Activated CD8-positive, alpha-beta T cell treated with anti-CD3 and anti-CD28 coated beads for 36 hours (primary cell): Measurements from ENCODE around the gene TRDN. TPM values are rescaled to one million over a fixed set of nuclear protein-coding genes. Genes with fewer than 3 reads are reported as not detected.
"Not testable (repeated sequence)": the region's sequence is repeated elsewhere in the genome, so short reads cannot be mapped to it uniquely, and the experiment has no call there.

Experiments used
- ATAC-seq: fragments of 200-7000 bp; cut with Tn5 transposase; one replicate; pipeline ENCODE4 v1.10.0; 2021; ENCODE audit warnings: mild to moderate bottlenecking, moderate library complexity
- CTCF ChIA-PET: fragments of 350-600 bp; sonication (Branson Sonifier 250); formaldehyde crosslinking; loops from one replicate; lab custom pipeline; 2021; ENCODE audit warnings: antibody characterized with exemption; lab: Charles Lee
- POLR2A ChIA-PET: fragments of 350-600 bp; sonication (Branson Sonifier 250); formaldehyde crosslinking; loops from one replicate; lab custom pipeline; 2021; ENCODE audit warnings: antibody characterized with exemption; lab: Charles Lee
- DNase-seq: peaks from one replicate; pipeline ENCODE4 v3.0.0-alpha.2; 2020
- H3K27ac Mint-ChIP-seq: one replicate; pipeline ENCODE4 v1.8.0; 2021; ENCODE audit warnings: mild to moderate bottlenecking, mixed read lengths
- H3K27me3 Mint-ChIP-seq: one replicate; pipeline ENCODE4 v1.8.0; 2021; ENCODE audit warnings: mixed read lengths
- H3K36me3 Mint-ChIP-seq: one replicate; pipeline ENCODE4 v1.8.0; 2021; ENCODE audit warnings: low read depth, mixed read lengths
- H3K4me1 Mint-ChIP-seq: one replicate; pipeline ENCODE4 v1.8.0; 2021; ENCODE audit warnings: low read depth, mixed read lengths
- H3K4me3 Mint-ChIP-seq: one replicate; pipeline ENCODE4 v1.8.0; 2021; ENCODE audit warnings: mild to moderate bottlenecking, moderate library complexity, mixed read lengths
- H3K9me3 Mint-ChIP-seq: one replicate; pipeline ENCODE4 v1.8.0; 2021; ENCODE audit warnings: mixed read lengths
- intact Hi-C: fragments of 100-400 bp; cut with micrococcal nuclease; formaldehyde crosslinking; loops from one replicate; pipeline ENCODE4 v1.10.0; 2022
- total RNA-seq, 2 experiments: library from RNA; stranded (reverse); gene quantifications; one replicate each; pipeline ENCODE4 v1.2.3, GENCODE V29; 2021
- TF ChIP-seq, protein P1 (sequence below): fragments of 200-600 bp; IDR thresholded peaks from one replicate; pipeline ENCODE4 v1.8.0; 2022; ENCODE audit warnings: antibody characterized with exemption, mild to moderate bottlenecking

Gene TRDN
- total RNA-seq, 2 experiments from 2014 or later: not detected

DNA sequence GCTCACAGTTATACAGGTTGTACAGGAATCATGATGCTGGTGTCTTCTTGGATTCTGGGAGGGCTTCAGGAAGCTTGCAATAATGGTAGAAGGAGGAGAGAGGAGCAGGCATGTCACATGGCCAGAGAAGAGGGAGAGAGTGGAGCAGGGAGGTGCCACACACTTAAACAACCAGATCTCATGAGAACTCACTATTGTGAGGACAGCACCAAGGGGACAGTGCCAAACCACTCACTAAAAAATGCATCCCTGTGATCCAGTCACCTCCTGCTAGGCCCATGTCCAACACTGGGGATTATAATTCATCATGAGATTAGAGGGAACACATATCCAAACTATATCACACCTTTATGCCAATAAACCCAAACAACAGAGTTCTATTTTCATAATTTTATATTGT lies 67.2 kb downstream of the TRDN start:
- H3K9me3 Mint-ChIP-seq: no peaks in the 10 kb centered on the region
- ATAC-seq (no peak), DNase-seq (no peak)
- no peaks in the 10 kb centered on the region for H3K4me1 Mint-ChIP-seq
- TF ChIP-seq, protein P1, sequence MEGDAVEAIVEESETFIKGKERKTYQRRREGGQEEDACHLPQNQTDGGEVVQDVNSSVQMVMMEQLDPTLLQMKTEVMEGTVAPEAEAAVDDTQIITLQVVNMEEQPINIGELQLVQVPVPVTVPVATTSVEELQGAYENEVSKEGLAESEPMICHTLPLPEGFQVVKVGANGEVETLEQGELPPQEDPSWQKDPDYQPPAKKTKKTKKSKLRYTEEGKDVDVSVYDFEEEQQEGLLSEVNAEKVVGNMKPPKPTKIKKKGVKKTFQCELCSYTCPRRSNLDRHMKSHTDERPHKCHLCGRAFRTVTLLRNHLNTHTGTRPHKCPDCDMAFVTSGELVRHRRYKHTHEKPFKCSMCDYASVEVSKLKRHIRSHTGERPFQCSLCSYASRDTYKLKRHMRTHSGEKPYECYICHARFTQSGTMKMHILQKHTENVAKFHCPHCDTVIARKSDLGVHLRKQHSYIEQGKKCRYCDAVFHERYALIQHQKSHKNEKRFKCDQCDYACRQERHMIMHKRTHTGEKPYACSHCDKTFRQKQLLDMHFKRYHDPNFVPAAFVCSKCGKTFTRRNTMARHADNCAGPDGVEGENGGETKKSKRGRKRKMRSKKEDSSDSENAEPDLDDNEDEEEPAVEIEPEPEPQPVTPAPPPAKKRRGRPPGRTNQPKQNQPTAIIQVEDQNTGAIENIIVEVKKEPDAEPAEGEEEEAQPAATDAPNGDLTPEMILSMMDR: no peak
- ChIA-PET POLR2A (no interaction called here), CTCF (no interaction called here)
- no peak overlapping the region for H3K27ac Mint-ChIP-seq
- no peaks in the 10 kb centered on the region for H3K27me3 Mint-ChIP-seq
- intact Hi-C loops: no loop called here
- H3K4me3 Mint-ChIP-seq: no peak overlapping the region
- H3K36me3 Mint-ChIP-seq: no peaks in the 10 kb centered on the region

DNA sequence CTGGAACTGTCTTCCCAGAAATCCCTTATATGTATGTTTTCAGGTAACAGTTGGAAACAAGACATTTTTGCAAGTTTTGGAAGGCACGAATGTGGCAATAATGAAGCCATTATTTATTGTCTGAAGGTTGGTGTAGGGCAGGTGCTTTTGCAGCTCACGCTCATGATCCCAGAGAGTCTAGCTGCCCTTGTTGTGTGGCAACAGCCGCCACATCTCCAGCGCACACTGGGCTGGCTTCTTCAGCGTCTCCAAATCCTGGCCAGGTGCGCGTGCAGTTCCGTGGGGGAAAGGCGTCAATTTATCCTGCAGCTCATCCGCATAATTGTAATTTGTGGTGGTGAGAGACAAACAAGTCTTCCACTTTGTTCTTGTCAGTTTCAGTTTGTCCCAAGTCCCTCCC lies 71.2 kb downstream of the TRDN start:
- DNase-seq (no peak), ATAC-seq (no peak)
- no peaks in the 10 kb centered on the region for H3K4me1 Mint-ChIP-seq
- no peak overlapping the region for H3K4me3 Mint-ChIP-seq
- intact Hi-C loops: no loop called here
- peaks cover 3% of the 10 kb centered on the region for H3K9me3 Mint-ChIP-seq
- POLR2A ChIA-PET: no interaction called here
- no peaks in the 10 kb centered on the region for H3K36me3 Mint-ChIP-seq
- no peak overlapping the region for H3K27ac Mint-ChIP-seq
- CTCF ChIA-PET: no interaction called here
- H3K27me3 Mint-ChIP-seq: no peaks in the 10 kb centered on the region
- TF ChIP-seq, protein P1: no peak

DNA sequence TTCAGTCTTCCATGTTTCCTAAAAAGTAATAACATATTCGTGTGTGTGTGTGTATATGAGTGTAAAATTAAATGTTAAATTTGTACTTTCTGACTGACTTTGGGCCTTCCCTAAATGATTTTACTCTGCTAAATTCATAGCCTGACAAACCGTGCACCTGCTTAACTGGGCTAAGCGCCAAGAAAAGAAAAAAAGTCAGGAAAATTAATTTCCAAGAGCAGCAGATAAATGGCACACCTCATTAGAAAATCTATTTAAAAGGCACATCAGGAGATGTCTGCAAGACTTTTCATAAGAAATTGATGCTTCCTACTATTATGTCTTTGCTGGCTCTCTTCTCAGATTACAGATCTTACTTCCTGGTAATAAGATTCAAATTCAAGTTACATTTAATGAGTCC lies 72.4 kb downstream of the TRDN start:
- DNase-seq (no peak), ATAC-seq (no peak)
- CTCF ChIA-PET: no interaction called here
- intact Hi-C loops: no loop called here
- Mint-ChIP-seq H3K27me3 (no peaks in the 10 kb centered on the region), H3K9me3 (peaks cover 3% of the 10 kb centered on the region), H3K27ac (no peak overlapping the region), H3K4me3 (no peak overlapping the region), H3K36me3 (no peaks in the 10 kb centered on the region), H3K4me1 (no peaks in the 10 kb centered on the region)
- POLR2A ChIA-PET: no interaction called here
- TF ChIP-seq, protein P1: no peak

DNA sequence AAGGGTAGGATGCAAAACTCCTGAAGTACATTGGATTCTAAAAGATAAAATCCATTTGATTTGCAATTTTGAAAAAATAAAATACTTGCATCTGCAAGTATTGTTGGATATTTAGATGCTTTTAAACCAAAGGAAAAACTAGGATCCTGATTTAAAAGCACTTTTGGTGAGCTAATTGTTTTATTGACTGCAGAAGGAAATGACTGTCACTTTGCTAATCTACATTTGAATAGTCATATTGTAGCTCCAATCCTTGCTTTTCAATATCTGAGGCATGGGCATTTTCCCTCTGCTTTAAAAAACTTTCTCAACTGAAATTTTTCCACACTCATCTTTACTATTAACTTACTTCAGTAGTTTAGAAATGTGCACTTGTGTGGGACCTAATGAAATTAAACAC lies 74.1 kb downstream of the TRDN start:
- Mint-ChIP-seq H3K9me3 (peaks cover 3% of the 10 kb centered on the region), H3K4me3 (no peak overlapping the region), H3K4me1 (no peaks in the 10 kb centered on the region), H3K36me3 (no peaks in the 10 kb centered on the region), H3K27me3 (no peaks in the 10 kb centered on the region), H3K27ac (no peak overlapping the region)
- DNase-seq (no peak), ATAC-seq (no peak)
- CTCF ChIA-PET: no interaction called here
- POLR2A ChIA-PET: no interaction called here
- TF ChIP-seq, protein P1: no peak
- intact Hi-C loops: no loop called here

DNA sequence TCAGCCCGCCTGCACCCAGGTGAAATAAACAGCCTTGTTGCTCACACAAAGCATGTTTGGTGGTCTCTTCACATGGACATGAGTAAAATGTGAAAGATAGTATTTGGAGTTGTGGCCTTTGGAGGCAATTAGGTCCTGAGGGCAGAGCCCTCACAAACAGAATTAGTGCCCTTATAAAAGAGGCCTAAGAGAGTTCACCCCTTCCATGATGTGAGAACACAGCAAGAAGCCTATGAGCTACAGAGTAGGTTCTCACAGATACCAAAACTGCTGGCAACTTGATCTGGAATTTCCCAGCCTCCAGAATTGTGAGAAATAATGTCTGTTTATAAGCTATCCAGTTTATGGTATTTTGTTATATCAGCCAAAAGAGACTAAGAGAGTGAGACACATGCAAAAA lies 74.5 kb downstream of the TRDN start:
- intact Hi-C loops: no loop called here
- POLR2A ChIA-PET: no interaction called here
- ATAC-seq: no peak
- Mint-ChIP-seq H3K27me3 (no peaks in the 10 kb centered on the region), H3K36me3 (no peaks in the 10 kb centered on the region), H3K27ac (no peak overlapping the region), H3K4me1 (no peaks in the 10 kb centered on the region), H3K4me3 (no peak overlapping the region), H3K9me3 (peaks cover 3% of the 10 kb centered on the region)
- TF ChIP-seq, protein P1: no peak
- CTCF ChIA-PET: no interaction called here
- DNase-seq: no peak

DNA sequence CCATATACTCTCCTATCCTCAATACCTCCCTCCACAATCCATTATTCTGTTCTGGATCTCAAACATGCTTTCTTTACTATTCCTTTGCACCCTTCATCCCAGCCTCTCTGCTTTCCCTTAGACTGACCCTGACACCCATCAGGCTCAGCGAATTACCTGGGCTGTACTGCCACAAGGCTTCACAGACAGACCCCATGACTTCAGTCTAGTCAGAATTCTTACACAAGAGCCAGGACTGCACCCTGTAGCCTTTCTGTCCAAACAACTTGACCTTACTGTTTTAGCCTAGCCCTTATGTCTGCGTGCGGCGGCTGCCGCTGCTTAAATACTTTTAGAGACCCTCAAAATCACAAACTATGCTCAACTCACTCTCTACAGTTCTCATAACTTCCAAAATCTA lies 76.9 kb downstream of the TRDN start:
- H3K4me3 Mint-ChIP-seq, H3K36me3 Mint-ChIP-seq, POLR2A ChIA-PET, H3K9me3 Mint-ChIP-seq, H3K27me3 Mint-ChIP-seq, CTCF ChIA-PET, ATAC-seq, intact Hi-C loops, H3K4me1 Mint-ChIP-seq, H3K27ac Mint-ChIP-seq, DNase-seq: not testable (repeated sequence)

DNA sequence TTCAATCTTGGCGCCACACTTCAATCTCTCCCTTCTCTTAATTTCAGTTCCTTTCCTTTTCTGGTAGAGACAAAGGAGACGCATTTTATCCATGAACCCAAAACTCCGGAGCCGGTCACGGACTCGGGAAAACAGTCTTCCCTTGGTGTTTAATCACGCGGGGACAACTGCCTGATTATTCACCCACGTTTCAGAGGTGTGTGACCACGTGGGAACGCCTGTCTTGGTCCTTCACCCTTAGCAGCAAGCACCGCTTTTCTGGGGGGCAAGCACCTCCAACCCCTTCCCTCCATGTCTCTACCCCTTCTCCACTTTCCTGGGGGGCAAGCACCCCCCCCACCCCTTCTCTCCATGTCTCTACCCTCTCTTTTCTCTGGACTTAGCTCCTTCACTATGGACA lies 79.3 kb downstream of the TRDN start:
- H3K27me3 Mint-ChIP-seq, ATAC-seq, H3K4me1 Mint-ChIP-seq, CTCF ChIA-PET, intact Hi-C loops, POLR2A ChIA-PET, DNase-seq, H3K27ac Mint-ChIP-seq, H3K9me3 Mint-ChIP-seq, H3K36me3 Mint-ChIP-seq, H3K4me3 Mint-ChIP-seq: not testable (repeated sequence)
